Measurements from ENCODE around the gene BBS10.

DNA sequence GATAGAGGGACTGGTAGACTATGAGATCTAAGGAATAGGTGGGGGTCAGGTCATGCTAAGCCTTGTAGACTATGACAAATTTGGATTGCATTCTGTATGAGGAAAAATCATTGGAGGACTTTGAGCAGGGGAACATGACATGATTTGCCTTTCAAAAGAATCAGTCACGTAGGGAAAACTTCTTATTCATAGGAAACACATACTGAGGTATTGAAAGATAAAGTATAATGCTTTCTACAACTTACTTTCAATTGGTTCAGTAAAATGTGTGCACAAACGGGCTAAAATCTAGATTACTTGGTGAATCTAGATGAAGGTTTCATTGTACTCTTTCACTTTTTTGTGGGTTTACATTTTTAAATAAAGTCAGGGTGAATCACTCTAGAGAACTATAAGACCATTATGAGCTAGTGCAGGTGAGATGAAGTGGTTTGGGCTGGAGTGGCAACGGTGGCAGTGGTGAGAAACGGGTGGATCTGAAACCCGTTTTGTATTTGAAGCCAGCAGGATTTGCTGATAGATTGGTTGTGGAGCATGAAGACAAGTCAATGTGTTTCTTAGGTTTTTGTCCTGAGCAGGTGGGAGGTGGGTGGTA is 6.7 kb downstream of the BBS10 start:
- no peak for TF ChIP-seq EZH2phosphoT487 (IDR thresholded peaks at IDR 0.05; ENCODE audit: borderline replicate concordance, low read length)
- TF ChIP-seq, protein P1, sequence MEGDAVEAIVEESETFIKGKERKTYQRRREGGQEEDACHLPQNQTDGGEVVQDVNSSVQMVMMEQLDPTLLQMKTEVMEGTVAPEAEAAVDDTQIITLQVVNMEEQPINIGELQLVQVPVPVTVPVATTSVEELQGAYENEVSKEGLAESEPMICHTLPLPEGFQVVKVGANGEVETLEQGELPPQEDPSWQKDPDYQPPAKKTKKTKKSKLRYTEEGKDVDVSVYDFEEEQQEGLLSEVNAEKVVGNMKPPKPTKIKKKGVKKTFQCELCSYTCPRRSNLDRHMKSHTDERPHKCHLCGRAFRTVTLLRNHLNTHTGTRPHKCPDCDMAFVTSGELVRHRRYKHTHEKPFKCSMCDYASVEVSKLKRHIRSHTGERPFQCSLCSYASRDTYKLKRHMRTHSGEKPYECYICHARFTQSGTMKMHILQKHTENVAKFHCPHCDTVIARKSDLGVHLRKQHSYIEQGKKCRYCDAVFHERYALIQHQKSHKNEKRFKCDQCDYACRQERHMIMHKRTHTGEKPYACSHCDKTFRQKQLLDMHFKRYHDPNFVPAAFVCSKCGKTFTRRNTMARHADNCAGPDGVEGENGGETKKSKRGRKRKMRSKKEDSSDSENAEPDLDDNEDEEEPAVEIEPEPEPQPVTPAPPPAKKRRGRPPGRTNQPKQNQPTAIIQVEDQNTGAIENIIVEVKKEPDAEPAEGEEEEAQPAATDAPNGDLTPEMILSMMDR (conservative IDR thresholded peaks at IDR 0.05; ENCODE audit: low read depth, low read length): no peak

All from PC-3 (cell line).